ENCODE measurements around the gene FNBP1. TPM values are rescaled to one million over a fixed set of nuclear protein-coding genes. Genes with fewer than 3 reads are reported as not detected.
A peak's percentile ranks its signal among the peaks of the same experiment; 100 is the strongest.

FNBP1 gene
- polyA plus RNA-seq, 6 donors from 2014 or later: 103 to 178 (median 154) TPM

GRCh38 chr9:129857207-129857606 lies 185.8 kb downstream of the FNBP1 start:
- peaks cover 0 to under 1% (median 0%) of the 10 kb centered on the region in 3 donors for H3K4me1 Mint-ChIP-seq
- ATAC-seq (ENCODE audit: low read depth in 2 of 2): no peak
- no peaks in the 10 kb centered on the region for H3K27me3 Mint-ChIP-seq
- no peak for DNase-seq
- H3K27ac Mint-ChIP-seq: peak overlapping the region in 2 of 6 donors; percentile 22 to 36
- H3K36me3 Mint-ChIP-seq: peaks cover 20 to 24% of the 10 kb centered on the region in 2 donors
- no peaks in the 10 kb centered on the region for H3K9me3 Mint-ChIP-seq
- H3K4me3 Mint-ChIP-seq: no peak overlapping the region

- peaks cover 28 to 29% of the 10 kb centered on the region in 2 donors for H3K36me3 Mint-ChIP-seq
- DNase-seq (no peak), ATAC-seq (ENCODE audit: low read depth in 2 of 2) (no peak)
- no peak overlapping the region for H3K4me3 Mint-ChIP-seq
- H3K27ac Mint-ChIP-seq: peak overlapping the region in 1 of 6 donors; percentile 48
- H3K4me1 Mint-ChIP-seq: peaks cover 0 to 7% (median 4%) of the 10 kb centered on the region in 3 donors
- no peaks in the 10 kb centered on the region for H3K9me3 Mint-ChIP-seq
- no peaks in the 10 kb centered on the region for H3K27me3 Mint-ChIP-seq
These were observed 188.3 kb downstream of the FNBP1 start for GRCh38 chr9:129854588-129855110.

- no peaks in the 10 kb centered on the region for H3K27me3 Mint-ChIP-seq
- ATAC-seq (ENCODE audit: low read depth in 2 of 2) (no peak), DNase-seq (no peak)
- peak overlapping the region in 2 of 6 donors; percentile 58 to 80 for H3K27ac Mint-ChIP-seq
- H3K36me3 Mint-ChIP-seq: peaks cover 28 to 29% of the 10 kb centered on the region in 2 donors
- peaks cover 0 to 7% (median 4%) of the 10 kb centered on the region in 3 donors for H3K4me1 Mint-ChIP-seq
- H3K4me3 Mint-ChIP-seq: no peak overlapping the region
- no peaks in the 10 kb centered on the region for H3K9me3 Mint-ChIP-seq
These were observed 189.4 kb downstream of the FNBP1 start for GRCh38 chr9:129853614-129854013.

GRCh38 chr9:129852579-129852978 lies 190.4 kb downstream of the FNBP1 start:
- peaks cover 0 to 7% (median 4%) of the 10 kb centered on the region in 3 donors for H3K4me1 Mint-ChIP-seq
- H3K9me3 Mint-ChIP-seq: no peaks in the 10 kb centered on the region
- H3K36me3 Mint-ChIP-seq: peaks cover 28 to 29% of the 10 kb centered on the region in 2 donors
- peak overlapping the region in 1 of 6 donors; percentile 65 for H3K27ac Mint-ChIP-seq
- H3K4me3 Mint-ChIP-seq: no peak overlapping the region
- DNase-seq (no peak), ATAC-seq (ENCODE audit: low read depth in 2 of 2) (no peak)
- H3K27me3 Mint-ChIP-seq: no peaks in the 10 kb centered on the region

- Mint-ChIP-seq H3K4me3 (no peak overlapping the region), H3K36me3 (peaks cover 28 to 29% of the 10 kb centered on the region in 2 donors), H3K9me3 (no peaks in the 10 kb centered on the region), H3K27me3 (no peaks in the 10 kb centered on the region), H3K4me1 (peaks cover 0 to 7% (median 4%) of the 10 kb centered on the region in 3 donors), H3K27ac (peak overlapping the region in 1 of 6 donors; percentile 54)
- no peak for DNase-seq
- no peak for ATAC-seq (ENCODE audit: low read depth in 2 of 2)
These were observed 191.2 kb downstream of the FNBP1 start for GRCh38 chr9:129851821-129852220.

GRCh38 chr9:129850821-129851550 lies 192.0 kb downstream of the FNBP1 start:
- H3K4me1 Mint-ChIP-seq: peaks cover 0 to 7% (median 4%) of the 10 kb centered on the region in 3 donors
- no peak for DNase-seq
- H3K36me3 Mint-ChIP-seq: peaks cover 28 to 29% of the 10 kb centered on the region in 2 donors
- H3K27me3 Mint-ChIP-seq: no peaks in the 10 kb centered on the region
- no peak for ATAC-seq (ENCODE audit: low read depth in 2 of 2)
- no peaks in the 10 kb centered on the region for H3K9me3 Mint-ChIP-seq
- H3K27ac Mint-ChIP-seq: no peak overlapping the region
- no peak overlapping the region for H3K4me3 Mint-ChIP-seq

GRCh38 chr9:129849901-129850300 lies 193.1 kb downstream of the FNBP1 start:
- Mint-ChIP-seq H3K27me3 (no peaks in the 10 kb centered on the region), H3K4me3 (no peak overlapping the region), H3K4me1 (peaks cover 7 to 14% (median 8%) of the 10 kb centered on the region in 3 donors), H3K9me3 (no peaks in the 10 kb centered on the region), H3K27ac (no peak overlapping the region), H3K36me3 (peaks cover 28 to 29% of the 10 kb centered on the region in 2 donors)
- DNase-seq (no peak), ATAC-seq (ENCODE audit: low read depth in 2 of 2) (no peak)

- H3K4me1 Mint-ChIP-seq: peaks cover 7 to 14% (median 9%) of the 10 kb centered on the region in 3 donors
- no peak overlapping the region for H3K27ac Mint-ChIP-seq
- H3K9me3 Mint-ChIP-seq: no peaks in the 10 kb centered on the region
- no peaks in the 10 kb centered on the region for H3K27me3 Mint-ChIP-seq
- DNase-seq (no peak), ATAC-seq (ENCODE audit: low read depth in 2 of 2) (no peak)
- no peak overlapping the region for H3K4me3 Mint-ChIP-seq
- H3K36me3 Mint-ChIP-seq: peaks cover 20% of the 10 kb centered on the region in 2 donors
These were observed 194.1 kb downstream of the FNBP1 start for GRCh38 chr9:129848712-129849441.

GRCh38 chr9:129845373-129845772 lies 197.6 kb downstream of the FNBP1 start:
- Mint-ChIP-seq H3K27ac (peak overlapping the region in 5 of 6 donors; percentile 2 to 73 (median 56)), H3K36me3 (no peaks in the 10 kb centered on the region), H3K9me3 (no peaks in the 10 kb centered on the region), H3K4me3 (no peak overlapping the region), H3K27me3 (no peaks in the 10 kb centered on the region), H3K4me1 (peaks cover 3 to 13% (median 7%) of the 10 kb centered on the region in 3 donors)
- ATAC-seq (ENCODE audit: low read depth in 2 of 2) (no peak), DNase-seq (no peak)

- Mint-ChIP-seq H3K4me3 (peak overlapping the region in 1 of 8 donors; percentile 43), H3K9me3 (no peaks in the 10 kb centered on the region), H3K36me3 (no peaks in the 10 kb centered on the region), H3K27ac (peak overlapping the region in 1 of 6 donors; percentile 54), H3K4me1 (peaks cover 25 to 46% (median 35%) of the 10 kb centered on the region in 3 donors), H3K27me3 (no peaks in the 10 kb centered on the region)
- ATAC-seq (ENCODE audit: low read depth in 2 of 2) (no peak), DNase-seq (no peak)
These were observed 201.9 kb downstream of the FNBP1 start for GRCh38 chr9:129841071-129841470.

GRCh38 chr9:129840034-129840433 lies 203.0 kb downstream of the FNBP1 start:
- H3K27ac Mint-ChIP-seq: peak overlapping the region in 1 of 6 donors; percentile 26
- no peak for ATAC-seq (ENCODE audit: low read depth in 2 of 2)
- no peaks in the 10 kb centered on the region for H3K27me3 Mint-ChIP-seq
- H3K4me1 Mint-ChIP-seq: peaks cover 24 to 45% (median 35%) of the 10 kb centered on the region in 3 donors
- H3K36me3 Mint-ChIP-seq: no peaks in the 10 kb centered on the region
- H3K9me3 Mint-ChIP-seq: no peaks in the 10 kb centered on the region
- no peak for DNase-seq
- H3K4me3 Mint-ChIP-seq: peak overlapping the region in 1 of 8 donors; percentile 45

- Mint-ChIP-seq H3K27ac (peak overlapping the region in 3 of 6 donors; percentile 48 to 82 (median 50)), H3K4me1 (peaks cover 30 to 48% (median 40%) of the 10 kb centered on the region in 3 donors), H3K9me3 (no peaks in the 10 kb centered on the region), H3K36me3 (no peaks in the 10 kb centered on the region), H3K4me3 (no peak overlapping the region), H3K27me3 (no peaks in the 10 kb centered on the region)
- ATAC-seq (ENCODE audit: low read depth in 2 of 2): no peak
- DNase-seq: no peak
These were observed 203.5 kb downstream of the FNBP1 start for GRCh38 chr9:129839324-129840023.

- H3K4me3 Mint-ChIP-seq: peak overlapping the region in 1 of 8 donors; percentile 21
- H3K4me1 Mint-ChIP-seq: peaks cover 36 to 55% (median 47%) of the 10 kb centered on the region in 3 donors
- peak overlapping the region in 4 of 6 donors; percentile 25 to 50 (median 37) for H3K27ac Mint-ChIP-seq
- H3K36me3 Mint-ChIP-seq: no peaks in the 10 kb centered on the region
- ATAC-seq (ENCODE audit: low read depth in 2 of 2): no peak
- H3K27me3 Mint-ChIP-seq: no peaks in the 10 kb centered on the region
- no peak for DNase-seq
- H3K9me3 Mint-ChIP-seq: no peaks in the 10 kb centered on the region
These were observed 204.2 kb downstream of the FNBP1 start for GRCh38 chr9:129838707-129839259.
